Adrenal gland (tissue), 5 donors: Measurements from ENCODE around the gene SIRT3.

Source experiments
- CTCF ChIP-seq, 6 experiments: fragments of 450-650 bp in 4 of 6; fragments of 200-600 bp in 2 of 6; sonication (generic) in 1 of 6; IDR thresholded peaks; 1 replicate in 5 of 6; 2 replicates in 1 of 6; pipeline versions ENCODE4 v1.5.1 to v1.8.0; 2016 to 2021; ENCODE audit warnings: antibody characterized with exemption in 6 of 6, mild to moderate bottlenecking in 2 of 6, moderate library complexity in 1 of 6
- POLR2A ChIP-seq, 2 donors: fragments of 450-650 bp; IDR thresholded peaks; one replicate each; pipeline ENCODE4 v1.6.1; 2017; ENCODE audit warnings: antibody characterized with exemption in 2 of 2, mild to moderate bottlenecking in 2 of 2, moderate library complexity in 1 of 2
- donor health status: DM: no; HTN: no; CAD: no.

DNA sequence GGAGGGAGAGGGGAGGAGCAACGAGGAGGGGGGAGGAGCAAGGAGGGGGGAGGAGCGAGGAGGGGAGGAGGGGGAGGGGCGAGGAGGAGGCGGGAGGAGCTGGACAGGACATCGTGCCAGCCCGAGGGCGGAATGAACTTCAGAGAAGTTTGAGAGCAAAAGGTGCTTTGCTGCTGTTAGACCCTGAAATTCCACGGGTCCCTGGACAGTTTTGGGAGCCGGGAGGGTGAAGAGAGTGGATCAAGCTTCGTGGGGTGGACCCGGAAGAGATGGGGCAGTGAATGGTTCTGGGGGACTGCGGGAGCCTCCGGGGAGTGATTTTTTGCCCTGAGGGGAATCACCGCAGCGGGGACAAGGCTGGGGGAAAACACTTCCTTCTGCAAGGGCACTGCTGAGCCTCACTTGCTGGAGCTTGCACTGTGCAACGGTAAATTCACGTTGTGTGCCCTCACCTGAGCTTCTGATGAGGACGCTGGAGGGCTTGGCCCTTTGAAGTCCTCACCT is 31.4 kb upstream of the SIRT3 start:
- TF ChIP-seq CTCF (IDR thresholded peaks at IDR 0.05) = no peak
- no peak for TF ChIP-seq POLR2A (IDR thresholded peaks at IDR 0.05)
